GM23338 (cell line): ENCODE results near the gene ST14. TPM values are rescaled to one million over a fixed set of nuclear protein-coding genes. Genes with fewer than 3 reads are reported as not detected.
A peak's percentile ranks its signal among the peaks of the same experiment; 100 is the strongest.

Source experiments
- ATAC-seq: fragments of 200-7000 bp; cut with Tn5 transposase; 3 replicates; pipeline ENCODE4 v1.9.1; 2020
- DNase-seq: peaks from one replicate; pipeline ENCODE4 v3.0.0-alpha.2; 2015; ENCODE audit warnings: low spot score
- H2AFZ ChIP-seq: fragments of 200-600 bp; sonication (generic); 2 replicates; pipeline ENCODE4 v1.8.0; 2016; ENCODE audit warnings: antibody characterized with exemption, mild to moderate bottlenecking, moderate library complexity
- H3F3A ChIP-seq: fragments of 200-600 bp; sonication (generic); replicated peaks from 2 replicates; pipeline ENCODE4 v1.8.0; 2017; ENCODE audit warnings: antibody characterized with exemption, mixed run types, low read depth
- H3K27ac ChIP-seq: fragments of 200-600 bp; sonication (generic); 2 replicates; pipeline ENCODE4 v1.6.1; 2016; ENCODE audit warnings: low read depth
- H3K27me3 ChIP-seq: fragments of 200-600 bp; sonication (generic); 2 replicates; pipeline ENCODE4 v1.8.0; 2016; ENCODE audit warnings: mild to moderate bottlenecking, mixed run types, moderate library complexity; ENCODE audit not compliant: insufficient read depth
- H3K36me3 ChIP-seq: fragments of 200-600 bp; sonication (generic); 2 replicates; pipeline ENCODE4 v1.8.0; 2016; ENCODE audit warnings: mild to moderate bottlenecking; ENCODE audit not compliant: insufficient read depth
- H3K4me1 ChIP-seq: fragments of 200-600 bp; sonication (generic); 2 replicates; pipeline ENCODE4 v1.8.0; 2016; ENCODE audit warnings: mild to moderate bottlenecking, moderate library complexity; ENCODE audit not compliant: insufficient read depth
- H3K4me2 ChIP-seq: fragments of 200-600 bp; sonication (generic); 2 replicates; pipeline ENCODE4 v1.7.1; 2017; ENCODE audit warnings: mixed run types
- H3K4me3 ChIP-seq: fragments of 200-600 bp; sonication (generic); 2 replicates; pipeline ENCODE4 v1.6.1; 2016; ENCODE audit warnings: mixed run types
- H3K79me2 ChIP-seq: fragments of 200-600 bp; sonication (generic); replicated peaks from 2 replicates; pipeline ENCODE4 v1.8.0; 2017; ENCODE audit warnings: mild to moderate bottlenecking; ENCODE audit not compliant: insufficient read depth
- H3K9me2 ChIP-seq: fragments of 200-600 bp; sonication (generic); 2 replicates; pipeline ENCODE4 v1.8.0; 2017; ENCODE audit not compliant: insufficient read depth
- H4K20me1 ChIP-seq: fragments of 200-600 bp; sonication (generic); replicated peaks from 2 replicates; pipeline ENCODE4 v1.8.0; 2017; ENCODE audit warnings: mild to moderate bottlenecking; ENCODE audit not compliant: insufficient read depth
- H3K27ac Mint-ChIP-seq: 2 replicates; pipeline ENCODE4 v1.8.0; 2020; ENCODE audit warnings: inconsistent platforms, mild to moderate bottlenecking, moderate library complexity, mixed read lengths
- H3K27me3 Mint-ChIP-seq: 3 replicates; pipeline ENCODE4 v1.8.0; 2022; ENCODE audit warnings: low read depth, mild to moderate bottlenecking, moderate library complexity, mixed read lengths, inconsistent platforms; ENCODE audit not compliant: insufficient read depth, poor library complexity
- H3K36me3 Mint-ChIP-seq: 3 replicates; pipeline ENCODE4 v1.8.0; 2021; ENCODE audit warnings: low read depth, mild to moderate bottlenecking, inconsistent platforms, moderate library complexity, mixed read lengths
- H3K4me1 Mint-ChIP-seq: 3 replicates; pipeline ENCODE4 v1.8.0; 2020; ENCODE audit warnings: mild to moderate bottlenecking, inconsistent platforms, mixed read lengths
- H3K4me3 Mint-ChIP-seq: 3 replicates; pipeline ENCODE4 v1.8.0; 2021; ENCODE audit warnings: moderate library complexity, mild to moderate bottlenecking, inconsistent platforms, mixed read lengths
- H3K9me3 Mint-ChIP-seq: 3 replicates; pipeline ENCODE4 v1.8.0; 2020; ENCODE audit warnings: moderate library complexity, mild to moderate bottlenecking, inconsistent platforms, mixed read lengths
- CREB1 ChIP-seq: fragments of 250-450 bp; sonication (Bioruptor Pico); IDR thresholded peaks from 2 replicates; pipeline ENCODE4 v1.5.0; 2020; ENCODE audit warnings: low read depth, mild to moderate bottlenecking, moderate library complexity
- ETS1 ChIP-seq: IDR thresholded peaks from 2 replicates; pipeline ENCODE4 v1.6.1; 2016; ENCODE audit warnings: antibody characterized with exemption
- EZH2 ChIP-seq: fragments of 200-600 bp; sonication (generic); IDR thresholded peaks from one replicate; pipeline ENCODE4 v1.8.0; 2017; ENCODE audit warnings: antibody characterized with exemption, mild to moderate bottlenecking, low read depth; ENCODE audit not compliant: unreplicated experiment
- EZH2phosphoT487 ChIP-seq: fragments of 200-600 bp; sonication (generic); IDR thresholded peaks from one replicate; pipeline ENCODE4 v1.8.1; 2018; ENCODE audit warnings: antibody characterized with exemption; ENCODE audit not compliant: unreplicated experiment
- JUNB ChIP-seq: IDR thresholded peaks from one replicate; pipeline ENCODE4 v1.6.1; 2016; ENCODE audit warnings: antibody characterized with exemption; ENCODE audit not compliant: unreplicated experiment
- POLR2AphosphoS5 ChIP-seq: IDR thresholded peaks from 2 replicates; pipeline ENCODE4 v1.6.1; 2016; ENCODE audit warnings: antibody characterized with exemption, low read depth
- ZNF114 ChIP-seq: fragments of 250-450 bp; sonication (Bioruptor Pico); IDR thresholded peaks from 2 replicates; pipeline ENCODE4 v1.5.0; 2020; ENCODE audit warnings: mild to moderate bottlenecking, moderate library complexity
- ZNF331 ChIP-seq: fragments of 250-450 bp; sonication (Bioruptor Pico); IDR thresholded peaks from 2 replicates; pipeline ENCODE4 v1.5.0; 2020; ENCODE audit warnings: low read depth, mild to moderate bottlenecking, moderate library complexity
- ZNF462 ChIP-seq: fragments of 250-450 bp; sonication (Bioruptor Pico); IDR thresholded peaks from 2 replicates; pipeline ENCODE4 v1.5.0; 2020; ENCODE audit warnings: mild to moderate bottlenecking, moderate library complexity
- polyA plus RNA-seq: library from polyadenylated mRNA; unstranded; fragments of >200 nt; fragmentation: Nextera tagmentation; extraction: Ambion mirVana; gene quantifications from 2 replicates; pipeline ENCODE4 v1.2.1, GENCODE V29; 2016
- total RNA-seq: library from RNA; depleted of rRNA; stranded (reverse); fragments of >200 nt; shearing (Covaris generic); gene quantifications from 2 replicates; pipeline ENCODE4 v1.2.3, GENCODE V29; 2014

ST14 gene
- total and polyA plus RNA-seq, 2 experiments from 2014 or later, result 7.9 to 32.7 TPM

- ATAC-seq (no peak), DNase-seq (no peak)
- Mint-ChIP-seq H3K9me3 (no peaks in the 10 kb centered on the region), H3K36me3 (peaks cover 30% of the 10 kb centered on the region), H3K27ac (peak overlapping the region; percentile 41), H3K27me3 (peaks cover 4% of the 10 kb centered on the region), H3K4me3 (no peak overlapping the region), H3K4me1 (peaks cover 18% of the 10 kb centered on the region; the same call in 2 of the 3 replicates)
- TF ChIP-seq ZNF114, result no peak
- TF ChIP-seq POLR2AphosphoS5, result no peak
- no peak for TF ChIP-seq ETS1
- no peak for TF ChIP-seq ZNF331 (CRISPR knock-in tag)
- TF ChIP-seq CREB1 (CRISPR knock-in tag), result no peak
- no peak for TF ChIP-seq JUNB
- TF ChIP-seq EZH2phosphoT487, result no peak
- no peak for TF ChIP-seq EZH2
- TF ChIP-seq ZNF462, result no peak
- Histone ChIP-seq H3K4me3 (no peak overlapping the region), H3K27ac (peak overlapping the region; percentile 60), H3K79me2 (peaks cover 28% of the 10 kb centered on the region), H2AFZ (no peak overlapping the region), H4K20me1 (peaks cover 25% of the 10 kb centered on the region), H3K4me1 (peaks cover 17% of the 10 kb centered on the region), H3K27me3 (no peaks in the 10 kb centered on the region), H3K4me2 (no peak overlapping the region), H3K36me3 (peaks cover 19% of the 10 kb centered on the region), H3K9me2 (no peaks in the 10 kb centered on the region), H3F3A (no peaks in the 10 kb centered on the region)
Measured at GRCh38 chr11:130114281-130114680, 45.3 kb upstream of the ST14 start.
